Vagina (tissue), 2 donors: ENCODE data around the gene LRRC26.

Experiments
- POLR2A ChIP-seq, 2 donors: fragments of 450-650 bp; IDR thresholded peaks; one replicate each; pipeline ENCODE4 v1.6.1; 2017; ENCODE audit warnings: antibody characterized with exemption in 2 of 2, mild to moderate bottlenecking in 2 of 2, moderate library complexity in 2 of 2
- POLR2AphosphoS5 ChIP-seq, 2 donors: sonication (generic); formaldehyde crosslinking; IDR thresholded peaks; one replicate each; pipeline ENCODE4 v1.9.0; 2017; ENCODE audit warnings: antibody characterized with exemption in 2 of 2, mild to moderate bottlenecking in 2 of 2, low read depth in 1 of 2; ENCODE audit not compliant: insufficient read depth in 1 of 2
- TF ChIP-seq, protein P1 (sequence below), 3 experiments: fragments of 450-650 bp in 2 of 3; fragments of 200-600 bp in 1 of 3; sonication (generic) in 1 of 3; IDR thresholded peaks; one replicate each; pipeline ENCODE4 v1.5.1; 2017 to 2019; ENCODE audit warnings: antibody characterized with exemption in 3 of 3, mild to moderate bottlenecking in 2 of 3, moderate library complexity in 2 of 3

DNA sequence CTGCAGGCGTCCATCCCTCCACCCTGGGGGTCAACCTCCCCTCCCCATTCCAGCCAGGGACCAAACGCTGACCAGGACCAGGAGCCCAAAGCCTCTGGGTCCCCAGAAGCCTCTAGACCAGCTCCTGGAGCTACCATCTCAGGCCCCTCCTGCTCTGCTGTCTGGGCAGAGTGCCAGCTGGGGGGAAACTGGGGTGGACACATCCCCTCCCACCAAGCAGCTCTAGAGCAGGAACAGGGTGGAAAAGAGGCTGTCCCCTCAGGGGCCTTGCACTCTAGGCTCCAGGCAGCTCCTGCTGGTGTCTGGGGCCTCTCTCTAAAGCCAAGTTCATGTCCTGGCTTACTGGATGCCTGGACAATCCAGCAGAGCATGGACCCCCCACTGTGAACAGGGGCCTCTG is 23.0 kb upstream of the LRRC26 start:
- TF ChIP-seq, protein P1, sequence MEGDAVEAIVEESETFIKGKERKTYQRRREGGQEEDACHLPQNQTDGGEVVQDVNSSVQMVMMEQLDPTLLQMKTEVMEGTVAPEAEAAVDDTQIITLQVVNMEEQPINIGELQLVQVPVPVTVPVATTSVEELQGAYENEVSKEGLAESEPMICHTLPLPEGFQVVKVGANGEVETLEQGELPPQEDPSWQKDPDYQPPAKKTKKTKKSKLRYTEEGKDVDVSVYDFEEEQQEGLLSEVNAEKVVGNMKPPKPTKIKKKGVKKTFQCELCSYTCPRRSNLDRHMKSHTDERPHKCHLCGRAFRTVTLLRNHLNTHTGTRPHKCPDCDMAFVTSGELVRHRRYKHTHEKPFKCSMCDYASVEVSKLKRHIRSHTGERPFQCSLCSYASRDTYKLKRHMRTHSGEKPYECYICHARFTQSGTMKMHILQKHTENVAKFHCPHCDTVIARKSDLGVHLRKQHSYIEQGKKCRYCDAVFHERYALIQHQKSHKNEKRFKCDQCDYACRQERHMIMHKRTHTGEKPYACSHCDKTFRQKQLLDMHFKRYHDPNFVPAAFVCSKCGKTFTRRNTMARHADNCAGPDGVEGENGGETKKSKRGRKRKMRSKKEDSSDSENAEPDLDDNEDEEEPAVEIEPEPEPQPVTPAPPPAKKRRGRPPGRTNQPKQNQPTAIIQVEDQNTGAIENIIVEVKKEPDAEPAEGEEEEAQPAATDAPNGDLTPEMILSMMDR (IDR thresholded peaks at IDR 0.05), result no peak
- no peak for TF ChIP-seq POLR2AphosphoS5 (IDR thresholded peaks at IDR 0.05; ENCODE audit: insufficient read depth in 1 of 2, low read depth in 1 of 2)
- no peak for TF ChIP-seq POLR2A (IDR thresholded peaks at IDR 0.05)
